Suprapubic skin (tissue), 4 donors: ENCODE data around the gene SHROOM3.

Experiments used
- CTCF ChIP-seq, 2 donors: fragments of 200-600 bp in 1 of 2; fragments of 450-650 bp in 1 of 2; sonication (generic) in 1 of 2; IDR thresholded peaks; one replicate each; pipeline ENCODE4 v1.5.1; 2016 to 2019; ENCODE audit warnings: antibody characterized with exemption in 2 of 2, mild to moderate bottlenecking in 1 of 2, moderate library complexity in 1 of 2
- POLR2A ChIP-seq, 2 donors: fragments of 450-650 bp; IDR thresholded peaks; one replicate each; pipeline ENCODE4 v1.6.1; 2017; ENCODE audit warnings: antibody characterized with exemption in 2 of 2, mild to moderate bottlenecking in 2 of 2, moderate library complexity in 2 of 2
- POLR2AphosphoS5 ChIP-seq, 3 donors: sonication (generic); formaldehyde crosslinking; IDR thresholded peaks; one replicate each; pipeline ENCODE4 v1.6.1; 2017; ENCODE audit warnings: antibody characterized with exemption in 3 of 3

- TF ChIP-seq CTCF (IDR thresholded peaks at IDR 0.05) (no peak), POLR2AphosphoS5 (IDR thresholded peaks at IDR 0.05) (no peak), POLR2A (IDR thresholded peaks at IDR 0.05) (no peak)
These were observed 127.9 kb downstream of the SHROOM3 start for GRCh38 chr4:76562836-76563453.
